HEK293T (cell line): ENCODE data around the gene SFT2D1.
"Not testable (repeated sequence)": the region's sequence is repeated elsewhere in the genome, so short reads cannot be mapped to it uniquely, and the experiment has no call there.

Experiments
- CTCF ChIA-PET: fragments of 350-600 bp; formaldehyde crosslinking; extraction: SDS; loops from one replicate; lab custom pipeline; 2021; ENCODE audit warnings: antibody characterized with exemption, inconsistent platforms; lab: Yijun Ruan, JAX
- POLR2A ChIA-PET: fragments of 350-600 bp; formaldehyde crosslinking; extraction: SDS; loops from one replicate; lab custom pipeline; 2020; ENCODE audit warnings: antibody characterized with exemption, inconsistent platforms; lab: Yijun Ruan, JAX
- DNase-seq: peaks from one replicate; pipeline ENCODE4 v3.0.0; 2012; ENCODE audit warnings: mixed read lengths; ENCODE audit errors: extremely low spot score
- ARNT ChIP-seq: fragments of 450-650 bp; IDR thresholded peaks from 2 replicates; pipeline ENCODE4 v1.6.1; 2017; ENCODE audit warnings: mild to moderate bottlenecking
- BHLHE40 ChIP-seq: fragments of 450-650 bp; IDR thresholded peaks from 2 replicates; pipeline ENCODE4 v1.6.1; 2016; ENCODE audit warnings: mild to moderate bottlenecking, moderate library complexity, borderline replicate concordance
- CTBP1 ChIP-seq: fragments of 450-650 bp; IDR thresholded peaks from 2 replicates; pipeline ENCODE4 v1.6.1; 2016; ENCODE audit warnings: borderline replicate concordance
- ELF4 ChIP-seq: fragments of 450-650 bp; IDR thresholded peaks from 2 replicates; pipeline ENCODE4 v1.6.1; 2017; ENCODE audit warnings: antibody characterized with exemption
- FOXA1 ChIP-seq: fragments of 450-650 bp; IDR thresholded peaks from 2 replicates; pipeline ENCODE4 v1.6.1; 2016; ENCODE audit warnings: mild to moderate bottlenecking
- FOXK2 ChIP-seq: fragments of 450-650 bp; IDR thresholded peaks from 2 replicates; pipeline ENCODE4 v1.6.1; 2016; ENCODE audit warnings: mild to moderate bottlenecking
- FOXM1 ChIP-seq: fragments of 450-650 bp; IDR thresholded peaks from 2 replicates; pipeline ENCODE4 v1.6.1; 2017; ENCODE audit warnings: mild to moderate bottlenecking, borderline replicate concordance
- HDGF ChIP-seq: fragments of 450-650 bp; IDR thresholded peaks from 2 replicates; pipeline ENCODE4 v1.6.1; 2017; ENCODE audit warnings: antibody characterized with exemption, borderline replicate concordance
- L3MBTL2 ChIP-seq: fragments of 450-650 bp; conservative IDR thresholded peaks from 2 replicates; pipeline ENCODE4 v1.6.1; 2016; ENCODE audit warnings: mild to moderate bottlenecking
- LEF1 ChIP-seq: fragments of 450-650 bp; IDR thresholded peaks from 2 replicates; pipeline ENCODE4 v1.6.1; 2017; ENCODE audit warnings: mild to moderate bottlenecking, borderline replicate concordance
- NFRKB ChIP-seq: fragments of 450-650 bp; IDR thresholded peaks from 2 replicates; pipeline ENCODE4 v1.6.1; 2016; ENCODE audit warnings: mild to moderate bottlenecking, moderate library complexity
- SP1 ChIP-seq: fragments of 450-650 bp; IDR thresholded peaks from 2 replicates; pipeline ENCODE4 v1.6.1; 2017
- SUZ12 ChIP-seq: fragments of 450-650 bp; IDR thresholded peaks from 2 replicates; pipeline ENCODE4 v1.6.1; 2016; ENCODE audit warnings: mild to moderate bottlenecking
- TARDBP ChIP-seq: fragments of 450-650 bp; IDR thresholded peaks from 2 replicates; pipeline ENCODE4 v1.6.1; 2016
- ZNF384 ChIP-seq: fragments of 450-650 bp; IDR thresholded peaks from 2 replicates; pipeline ENCODE4 v1.6.1; 2016
- TF ChIP-seq, protein P1 (sequence below): fragments of 450-650 bp; IDR thresholded peaks from 2 replicates; pipeline ENCODE4 v1.6.1; 2016

Gene SFT2D1

DNA sequence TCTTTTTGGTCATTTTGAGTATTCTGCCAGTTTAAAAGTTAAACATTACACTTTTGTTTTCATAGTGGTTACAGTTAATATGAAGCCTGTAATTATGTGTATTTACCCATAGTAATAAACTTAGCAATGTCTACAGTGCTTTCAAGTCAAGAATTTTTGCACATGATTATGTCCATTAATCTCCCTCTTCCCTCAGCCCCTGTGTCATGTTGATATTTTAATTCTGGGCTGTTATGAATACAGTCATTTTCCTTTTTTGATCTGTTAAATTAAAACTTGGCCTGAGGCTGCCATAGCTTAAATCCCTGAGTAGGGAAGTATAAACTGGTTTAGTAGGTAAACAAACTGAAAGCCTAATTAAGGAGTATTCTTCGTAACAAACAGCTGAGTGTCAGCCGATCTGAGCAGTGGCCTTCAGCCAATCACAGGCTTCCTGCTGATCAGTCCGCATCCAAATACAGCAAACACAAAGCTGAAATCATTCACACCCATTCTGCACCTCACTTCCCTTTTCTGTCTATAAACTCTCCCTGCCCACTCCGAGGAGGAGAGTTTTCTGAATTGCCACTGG is 9.5 kb upstream of the SFT2D1 start:
- ChIA-PET POLR2A (interaction anchor here (1.0 kb wide), 1 partner anchor 9 kb away, joined by 4 read pairs; the partner anchor contains the start of gene SFT2D1), CTCF (no interaction called here)
- DNase-seq = no peak

DNA sequence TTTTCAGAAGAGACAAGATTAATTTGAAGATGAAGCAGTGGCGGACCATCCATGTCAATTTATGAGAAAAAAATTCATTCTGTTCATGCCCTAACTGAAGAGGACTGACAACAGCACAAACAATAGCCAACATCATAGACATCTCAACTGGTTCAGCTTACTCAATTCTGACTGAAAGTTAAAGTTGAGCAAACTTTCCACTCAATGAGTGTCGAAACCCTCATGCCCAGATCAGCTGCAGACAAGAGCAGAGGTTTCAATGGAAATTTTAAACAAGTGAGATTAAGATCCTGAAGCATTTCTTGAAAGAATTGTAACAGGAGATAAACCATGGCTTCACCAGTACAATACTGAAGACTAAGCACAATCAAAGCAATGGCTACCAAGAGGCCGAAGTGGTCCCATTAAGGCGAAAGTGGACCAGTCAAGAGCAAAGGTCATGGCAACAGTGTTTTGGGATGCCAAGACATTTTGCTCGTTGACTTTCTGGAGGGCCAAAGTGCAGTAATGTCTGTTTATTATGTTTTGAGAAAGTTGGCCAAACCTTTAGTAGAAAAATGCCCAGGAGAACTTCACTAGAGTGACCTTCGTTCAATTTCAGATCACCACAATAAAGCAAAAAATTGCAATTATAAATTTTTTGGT is 6.1 kb upstream of the SFT2D1 start:
- POLR2A ChIA-PET = no interaction called here
- no peak for DNase-seq
- CTCF ChIA-PET = interaction anchor here (0.6 kb wide), 1 partner anchor 360 kb away, joined by 3 read pairs; no protein-coding TSS in a partner anchor
- TF ChIP-seq SUZ12 = no peak
- no peak for TF ChIP-seq BHLHE40
- no peak for TF ChIP-seq CTBP1
- no peak for TF ChIP-seq FOXM1
- no peak for TF ChIP-seq ARNT

More for the DNA sequence above, 9.5 kb upstream of the SFT2D1 start:
- TF ChIP-seq ARNT (no peak), SP1 (no peak), TARDBP (no peak)
- TF ChIP-seq, protein P1, sequence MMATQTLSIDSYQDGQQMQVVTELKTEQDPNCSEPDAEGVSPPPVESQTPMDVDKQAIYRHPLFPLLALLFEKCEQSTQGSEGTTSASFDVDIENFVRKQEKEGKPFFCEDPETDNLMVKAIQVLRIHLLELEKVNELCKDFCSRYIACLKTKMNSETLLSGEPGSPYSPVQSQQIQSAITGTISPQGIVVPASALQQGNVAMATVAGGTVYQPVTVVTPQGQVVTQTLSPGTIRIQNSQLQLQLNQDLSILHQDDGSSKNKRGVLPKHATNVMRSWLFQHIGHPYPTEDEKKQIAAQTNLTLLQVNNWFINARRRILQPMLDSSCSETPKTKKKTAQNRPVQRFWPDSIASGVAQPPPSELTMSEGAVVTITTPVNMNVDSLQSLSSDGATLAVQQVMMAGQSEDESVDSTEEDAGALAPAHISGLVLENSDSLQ = peak; percentile 19; the same call in 1 of the 2 replicates

DNA sequence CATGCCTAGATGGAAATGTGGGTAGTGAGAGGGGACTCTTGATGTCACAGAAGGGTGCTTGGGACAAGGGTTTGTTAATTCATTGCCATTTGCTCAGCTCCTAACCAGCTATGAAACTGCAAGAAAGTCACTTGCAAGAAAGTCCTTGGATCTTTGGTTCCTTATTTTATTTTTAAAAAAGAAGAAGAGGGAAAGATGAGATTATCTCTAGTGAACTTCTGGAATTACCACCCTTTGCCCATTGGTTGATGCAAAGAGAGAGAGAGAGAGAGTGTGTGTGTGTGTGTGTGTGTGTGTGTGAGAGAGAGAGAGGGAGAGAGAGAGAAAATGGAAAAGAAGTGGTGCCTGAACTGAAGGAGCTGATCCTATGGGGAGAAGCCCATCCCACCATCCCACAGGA is 4.6 kb upstream of the SFT2D1 start:
- POLR2A ChIA-PET = no interaction called here
- CTCF ChIA-PET = no interaction called here
- no peak for DNase-seq
- TF ChIP-seq LEF1 (no peak), ARNT (no peak), CTBP1 (no peak)

GRCh38 chr6:166346449-166346848 is 4.1 kb upstream of the SFT2D1 start:
- POLR2A ChIA-PET = no interaction called here
- no peak for DNase-seq
- CTCF ChIA-PET = no interaction called here
- no peak for TF ChIP-seq ZNF384
- no peak for TF ChIP-seq ARNT
- TF ChIP-seq HDGF = no peak
- no peak for TF ChIP-seq SP1
- no peak for TF ChIP-seq FOXA1
- no peak for TF ChIP-seq ELF4
- TF ChIP-seq FOXM1 = no peak
- TF ChIP-seq CTBP1 = no peak
- no peak for TF ChIP-seq BHLHE40
- TF ChIP-seq, protein P1 = no peak

- CTCF ChIA-PET, POLR2A ChIA-PET, DNase-seq: not testable (repeated sequence)
These were observed 3.3 kb upstream of the SFT2D1 start for GRCh38 chr6:166345672-166346071.

GRCh38 chr6:166344921-166345320 is 2.6 kb upstream of the SFT2D1 start:
- CTCF ChIA-PET, POLR2A ChIA-PET, DNase-seq: not testable (repeated sequence)
- TF ChIP-seq, protein P1 = peak; percentile 78

GRCh38 chr6:166344240-166344639 is 1.9 kb upstream of the SFT2D1 start:
- ChIA-PET CTCF (no interaction called here), POLR2A (no interaction called here)
- no peak for DNase-seq
- TF ChIP-seq FOXM1 = no peak
- TF ChIP-seq HDGF = no peak
- TF ChIP-seq CTBP1 = no peak
- TF ChIP-seq ELF4 = no peak
- no peak for TF ChIP-seq NFRKB
- TF ChIP-seq TARDBP = no peak
- TF ChIP-seq SUZ12 = no peak
- no peak for TF ChIP-seq ZNF384
- TF ChIP-seq ARNT = no peak
- no peak for TF ChIP-seq BHLHE40
- no peak for TF ChIP-seq FOXA1
- no peak for TF ChIP-seq FOXK2
- no peak for TF ChIP-seq LEF1
- TF ChIP-seq, protein P1 = no peak
- TF ChIP-seq L3MBTL2 = no peak
- TF ChIP-seq SP1 = no peak
